H9 (cell line): ENCODE data around the gene FAU. TPM values are rescaled to one million over a fixed set of nuclear protein-coding genes. Genes with fewer than 3 reads are reported as not detected.
A peak's percentile ranks its signal among the peaks of the same experiment; 100 is the strongest.

ENCODE experiments used
- DNase-seq: peaks from one replicate; pipeline ENCODE4 v3.0.0-alpha.2; 2017
- H2AFZ ChIP-seq: one replicate; pipeline ENCODE4 v1.6.1; 2013; ENCODE audit warnings: mild to moderate bottlenecking, low read length, control low read depth, moderate library complexity
- H2AK5ac ChIP-seq: 2 replicates; pipeline ENCODE4 v1.6.1; 2013; ENCODE audit warnings: low read length, control low read depth, mixed read lengths; ENCODE audit not compliant: insufficient read length
- H2BK120ac ChIP-seq: one replicate; pipeline ENCODE4 v1.6.1; 2013; ENCODE audit warnings: low read depth, mild to moderate bottlenecking, low read length, control low read depth, inconsistent platforms; ENCODE audit not compliant: poor library complexity, severe bottlenecking
- H2BK12ac ChIP-seq: 2 replicates; pipeline ENCODE4 v1.6.1; 2013; ENCODE audit warnings: low read length, control low read depth, mixed read lengths, low read depth; ENCODE audit not compliant: insufficient read length
- H2BK15ac ChIP-seq: 2 replicates; pipeline ENCODE4 v1.6.1; 2013; ENCODE audit warnings: low read depth, low read length, control low read depth
- H2BK20ac ChIP-seq: one replicate; pipeline ENCODE4 v1.6.1; 2013; ENCODE audit warnings: low read depth, mild to moderate bottlenecking, low read length, control low read depth, inconsistent platforms; ENCODE audit not compliant: poor library complexity, severe bottlenecking
- H2BK5ac ChIP-seq: 2 replicates; pipeline ENCODE4 v1.6.1; 2013; ENCODE audit warnings: low read length, control low read depth, mixed read lengths; ENCODE audit not compliant: insufficient read length
- H3K14ac ChIP-seq: 2 replicates; pipeline ENCODE4 v1.6.1; 2013; ENCODE audit warnings: low read length, control low read depth; ENCODE audit not compliant: insufficient read depth
- H3K18ac ChIP-seq: 2 replicates; pipeline ENCODE4 v1.6.1; 2013; ENCODE audit warnings: low read depth, mild to moderate bottlenecking, mixed read lengths, low read length, control low read depth; ENCODE audit not compliant: insufficient read length
- H3K23ac ChIP-seq: 2 replicates; pipeline ENCODE4 v1.6.1; 2013; ENCODE audit warnings: low read length, control low read depth, mixed read lengths, low read depth; ENCODE audit not compliant: insufficient read length
- H3K23me2 ChIP-seq: 2 replicates; pipeline ENCODE4 v1.6.1; 2013; ENCODE audit warnings: low read depth, mild to moderate bottlenecking, mixed read lengths, low read length, control low read depth; ENCODE audit not compliant: insufficient read length, poor library complexity, severe bottlenecking
- H3K27ac ChIP-seq: 2 replicates; pipeline ENCODE4 v1.5.1; 2013; ENCODE audit warnings: low read length, control low read depth, mixed read lengths, low read depth; ENCODE audit not compliant: insufficient read length
- H3K27me3 ChIP-seq: 2 replicates; pipeline ENCODE4 v1.6.1; 2013; ENCODE audit warnings: low read length, control low read depth, inconsistent platforms; ENCODE audit not compliant: insufficient read depth
- H3K4ac ChIP-seq: 2 replicates; pipeline ENCODE4 v1.6.1; 2013; ENCODE audit warnings: low read depth, mild to moderate bottlenecking, control low read depth, inconsistent platforms, low read length, moderate library complexity
- H3K4me1 ChIP-seq: 2 replicates; pipeline ENCODE4 v1.6.1; 2013; ENCODE audit warnings: low read length, control low read depth, inconsistent platforms; ENCODE audit not compliant: insufficient read depth
- H3K4me2 ChIP-seq: 2 replicates; pipeline ENCODE4 v1.6.1; 2013; ENCODE audit warnings: low read length, control low read depth, mixed read lengths; ENCODE audit not compliant: insufficient read length, insufficient read depth
- H3K56ac ChIP-seq: 2 replicates; pipeline ENCODE4 v1.6.1; 2013; ENCODE audit warnings: low read depth, mild to moderate bottlenecking, mixed read lengths, low read length, control low read depth; ENCODE audit not compliant: insufficient read length
- H3K79me1 ChIP-seq: 2 replicates; pipeline ENCODE4 v1.6.1; 2013; ENCODE audit warnings: low read depth, mild to moderate bottlenecking, moderate library complexity, low read length, control low read depth, inconsistent platforms; ENCODE audit not compliant: insufficient read depth, poor library complexity, severe bottlenecking
- H3K79me2 ChIP-seq: 2 replicates; pipeline ENCODE4 v1.6.1; 2013; ENCODE audit warnings: low read length, control low read depth, inconsistent platforms; ENCODE audit not compliant: insufficient read depth
- H3K9ac ChIP-seq: 2 replicates; pipeline ENCODE4 v1.6.1; 2013; ENCODE audit warnings: low read length, control low read depth, mixed read lengths; ENCODE audit not compliant: insufficient read length; ENCODE audit errors: extremely low read depth
- H3K9me3 ChIP-seq: one replicate; pipeline ENCODE4 v1.6.1; 2013; ENCODE audit warnings: low read depth, low read length, inconsistent platforms; ENCODE audit not compliant: control insufficient read depth
- H3T11ph ChIP-seq: one replicate; pipeline ENCODE4 v1.6.1; 2013; ENCODE audit warnings: mild to moderate bottlenecking, low read length, control low read depth, inconsistent platforms
- H4K20me1 ChIP-seq: one replicate; pipeline ENCODE4 v1.6.1; 2013; ENCODE audit not compliant: control insufficient read depth, insufficient read length, insufficient read depth
- H4K5ac ChIP-seq: 2 replicates; pipeline ENCODE4 v1.6.1; 2013; ENCODE audit warnings: low read depth, mild to moderate bottlenecking, mixed read lengths, low read length, control low read depth; ENCODE audit not compliant: insufficient read length
- H4K8ac ChIP-seq: replicated peaks from 2 replicates; pipeline ENCODE4 v1.6.1; 2013; ENCODE audit warnings: low read length, control low read depth, mixed read lengths, low read depth; ENCODE audit not compliant: insufficient read length
- H4K91ac ChIP-seq: 2 replicates; pipeline ENCODE4 v1.6.1; 2013; ENCODE audit warnings: low read depth, mild to moderate bottlenecking, moderate library complexity, mixed read lengths, low read length, control low read depth; ENCODE audit not compliant: insufficient read length
- H3K27ac Mint-ChIP-seq, 3 experiments: 2 replicates in 2 of 3; 3 replicates in 1 of 3; pipeline ENCODE4 v1.8.0; 2020 to 2021; ENCODE audit warnings: mixed read lengths in 3 of 3, mild to moderate bottlenecking in 1 of 3, moderate library complexity in 1 of 3
- H3K27me3 Mint-ChIP-seq: 2 replicates; pipeline ENCODE4 v1.8.0; 2021; ENCODE audit warnings: low read depth, mild to moderate bottlenecking, moderate library complexity, mixed read lengths
- H3K36me3 Mint-ChIP-seq, 3 experiments: 2 replicates in 2 of 3; 3 replicates in 1 of 3; pipeline ENCODE4 v1.8.0; 2020 to 2021; ENCODE audit warnings: low read depth in 3 of 3, mixed read lengths in 3 of 3; ENCODE audit not compliant: insufficient read depth in 1 of 3
- H3K4me1 Mint-ChIP-seq, 2 experiments: 2 replicates each; pipeline ENCODE4 v1.8.0; 2020; ENCODE audit warnings: mixed read lengths in 2 of 2
- H3K4me3 Mint-ChIP-seq, 2 experiments: 2 replicates in 1 of 2; 3 replicates in 1 of 2; pipeline ENCODE4 v1.8.0; 2020 to 2021; ENCODE audit warnings: mild to moderate bottlenecking in 2 of 2, mixed read lengths in 2 of 2, moderate library complexity in 1 of 2
- H3K9me3 Mint-ChIP-seq, 2 experiments: 2 replicates in 1 of 2; 3 replicates in 1 of 2; pipeline ENCODE4 v1.8.0; 2020; ENCODE audit warnings: mild to moderate bottlenecking in 2 of 2, mixed read lengths in 2 of 2, moderate library complexity in 1 of 2
- WGBS: extraction: QIAGEN DNeasy Blood & Tissue Kit; methylation state at CpG from one replicate; pipeline ENCODE4 v1.1.7; 2013; ENCODE audit warnings: missing lambda C conversion rate, low lambda C conversion rate, mixed read lengths; ENCODE audit not compliant: insufficient read length; ENCODE audit errors: extremely low coverage; 5-methylcytosine and 5-hydroxymethylcytosine counted together
- total RNA-seq: library from RNA; stranded (reverse); gene quantifications from 2 replicates; pipeline ENCODE4 v1.2.1, GENCODE V29; 2021
- TF ChIP-seq, protein P1 (sequence below): fragments of 200-600 bp; sonication (generic); conservative IDR thresholded peaks from 3 replicates; pipeline ENCODE4 v1.8.0; 2021; ENCODE audit warnings: antibody characterized with exemption, mild to moderate bottlenecking

The FAU gene
- total RNA-seq, 1 experiment from 2014 or later = 898 TPM

DNA sequence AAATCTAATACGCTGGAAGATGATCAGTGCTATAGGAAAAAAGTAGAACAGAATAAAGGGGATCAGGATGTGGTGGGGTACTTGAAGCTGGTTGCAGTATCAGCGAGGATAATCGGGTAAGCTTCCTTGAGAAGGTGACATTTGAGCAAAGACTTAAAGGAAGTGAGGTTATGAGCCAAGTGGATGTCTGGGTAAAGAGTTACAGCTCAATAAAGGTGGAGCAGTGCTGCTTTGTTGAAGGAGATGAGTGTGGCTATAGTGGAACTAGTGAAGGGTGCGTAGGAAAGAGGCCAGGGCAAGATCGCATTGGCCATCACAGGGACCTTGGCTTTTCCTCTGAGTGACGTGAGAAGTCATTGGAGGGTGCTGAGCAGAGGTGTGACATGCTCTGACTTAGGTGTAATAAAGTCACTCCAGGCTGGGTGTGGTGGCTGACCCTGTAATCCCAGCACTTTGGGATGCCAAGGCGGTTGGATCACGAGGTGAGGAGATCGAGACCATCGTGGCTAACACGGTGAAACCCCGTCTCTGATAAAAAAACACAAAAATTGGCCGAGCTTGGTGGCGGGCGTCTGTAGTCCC is 14.7 kb upstream of the FAU start:
- Histone ChIP-seq H3K4me1 (no peaks in the 10 kb centered on the region), H4K20me1 (no peaks in the 10 kb centered on the region), H3K56ac (no peak overlapping the region), H2AK5ac (no peak overlapping the region), H3K18ac (no peak overlapping the region), H3K9ac (no peak overlapping the region), H3K27ac (no peak overlapping the region), H2BK120ac (no peak overlapping the region), H3K4ac (no peak overlapping the region), H2BK5ac (no peak overlapping the region), H3K4me2 (no peak overlapping the region), H2BK12ac (no peak overlapping the region), H3K9me3 (no peaks in the 10 kb centered on the region), H3K14ac (no peak overlapping the region), H2BK15ac (no peak overlapping the region), H3K27me3 (no peaks in the 10 kb centered on the region), H4K8ac (no peak overlapping the region), H3K79me2 (no peaks in the 10 kb centered on the region), H3K79me1 (no peaks in the 10 kb centered on the region), H3T11ph (no peak overlapping the region), H2BK20ac (no peak overlapping the region), H4K5ac (no peak overlapping the region), H4K91ac (no peak overlapping the region), H3K23me2 (peaks cover 14% of the 10 kb centered on the region), H3K23ac (no peak overlapping the region), H2AFZ (no peak overlapping the region)
- no peak for DNase-seq
- H3K27me3 Mint-ChIP-seq = peaks cover 16% of the 10 kb centered on the region
- TF ChIP-seq, protein P1, sequence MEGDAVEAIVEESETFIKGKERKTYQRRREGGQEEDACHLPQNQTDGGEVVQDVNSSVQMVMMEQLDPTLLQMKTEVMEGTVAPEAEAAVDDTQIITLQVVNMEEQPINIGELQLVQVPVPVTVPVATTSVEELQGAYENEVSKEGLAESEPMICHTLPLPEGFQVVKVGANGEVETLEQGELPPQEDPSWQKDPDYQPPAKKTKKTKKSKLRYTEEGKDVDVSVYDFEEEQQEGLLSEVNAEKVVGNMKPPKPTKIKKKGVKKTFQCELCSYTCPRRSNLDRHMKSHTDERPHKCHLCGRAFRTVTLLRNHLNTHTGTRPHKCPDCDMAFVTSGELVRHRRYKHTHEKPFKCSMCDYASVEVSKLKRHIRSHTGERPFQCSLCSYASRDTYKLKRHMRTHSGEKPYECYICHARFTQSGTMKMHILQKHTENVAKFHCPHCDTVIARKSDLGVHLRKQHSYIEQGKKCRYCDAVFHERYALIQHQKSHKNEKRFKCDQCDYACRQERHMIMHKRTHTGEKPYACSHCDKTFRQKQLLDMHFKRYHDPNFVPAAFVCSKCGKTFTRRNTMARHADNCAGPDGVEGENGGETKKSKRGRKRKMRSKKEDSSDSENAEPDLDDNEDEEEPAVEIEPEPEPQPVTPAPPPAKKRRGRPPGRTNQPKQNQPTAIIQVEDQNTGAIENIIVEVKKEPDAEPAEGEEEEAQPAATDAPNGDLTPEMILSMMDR = no peak
- no peaks in the 10 kb centered on the region; a peak in 1 of 5 replicates for H3K9me3 Mint-ChIP-seq
- H3K36me3 Mint-ChIP-seq = peaks cover 0 to 16% (median 13%) of the 10 kb centered on the region in 3 experiments; a peak in 5 of 7 replicates
- no CpG with 5 or more reads among the region's 15 CpGs for WGBS
- peaks cover 19 to 23% of the 10 kb centered on the region in 2 experiments for H3K4me1 Mint-ChIP-seq
- H3K4me3 Mint-ChIP-seq = peak overlapping the region; percentile 57 to 93; a peak in 1 of 5 replicates
- no peak overlapping the region for H3K27ac Mint-ChIP-seq
